ENCODE measurements around the gene NTRK1.

DNA sequence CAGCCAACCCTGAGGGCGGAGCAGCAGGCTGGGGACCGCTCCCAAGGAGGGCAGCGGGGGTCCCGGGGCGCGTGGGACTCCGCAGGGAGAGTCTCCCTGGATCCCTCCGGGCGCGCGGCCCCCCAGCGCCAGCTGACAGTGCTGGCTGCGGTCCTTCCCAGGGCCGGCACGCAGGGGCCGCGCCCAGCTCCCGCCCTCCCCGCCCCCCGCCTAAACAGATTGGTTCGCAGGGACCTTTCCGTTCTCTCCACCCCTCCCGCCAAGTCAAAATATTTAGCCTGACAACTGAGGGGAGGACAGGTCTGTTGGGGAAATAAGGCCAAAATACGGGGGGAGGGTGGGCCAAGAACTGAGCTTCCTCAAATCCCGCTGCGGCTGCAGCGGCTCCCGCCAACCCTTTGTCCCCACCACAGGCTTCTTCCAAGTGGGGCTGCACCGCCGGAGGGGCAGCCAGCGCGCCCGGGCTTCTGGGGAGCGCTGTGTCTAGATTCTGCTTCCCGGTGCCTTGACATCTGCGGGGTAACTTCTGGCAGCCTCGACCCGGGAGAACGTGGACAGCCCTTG is 1.6 kb upstream of the NTRK1 start, which contains the start of gene INSRR:
- TF ChIP-seq, protein P1, sequence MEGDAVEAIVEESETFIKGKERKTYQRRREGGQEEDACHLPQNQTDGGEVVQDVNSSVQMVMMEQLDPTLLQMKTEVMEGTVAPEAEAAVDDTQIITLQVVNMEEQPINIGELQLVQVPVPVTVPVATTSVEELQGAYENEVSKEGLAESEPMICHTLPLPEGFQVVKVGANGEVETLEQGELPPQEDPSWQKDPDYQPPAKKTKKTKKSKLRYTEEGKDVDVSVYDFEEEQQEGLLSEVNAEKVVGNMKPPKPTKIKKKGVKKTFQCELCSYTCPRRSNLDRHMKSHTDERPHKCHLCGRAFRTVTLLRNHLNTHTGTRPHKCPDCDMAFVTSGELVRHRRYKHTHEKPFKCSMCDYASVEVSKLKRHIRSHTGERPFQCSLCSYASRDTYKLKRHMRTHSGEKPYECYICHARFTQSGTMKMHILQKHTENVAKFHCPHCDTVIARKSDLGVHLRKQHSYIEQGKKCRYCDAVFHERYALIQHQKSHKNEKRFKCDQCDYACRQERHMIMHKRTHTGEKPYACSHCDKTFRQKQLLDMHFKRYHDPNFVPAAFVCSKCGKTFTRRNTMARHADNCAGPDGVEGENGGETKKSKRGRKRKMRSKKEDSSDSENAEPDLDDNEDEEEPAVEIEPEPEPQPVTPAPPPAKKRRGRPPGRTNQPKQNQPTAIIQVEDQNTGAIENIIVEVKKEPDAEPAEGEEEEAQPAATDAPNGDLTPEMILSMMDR (IDR thresholded peaks at IDR 0.05), result no peak
- TF ChIP-seq POLR2A (IDR thresholded peaks at IDR 0.05), result no peak
